HL-60 (cell line): Measurements from ENCODE around the gene DECR2.

Experiments
- TF ChIP-seq, protein P1 (sequence below): IDR thresholded peaks from one replicate; pipeline ENCODE4 v1.5.1; 2011; ENCODE audit warnings: low read length, control low read depth, inconsistent platforms; ENCODE audit not compliant: insufficient read depth
- TF ChIP-seq, protein P2 (sequence below): IDR thresholded peaks from 2 replicates; pipeline ENCODE4 v1.6.1; 2012; ENCODE audit warnings: low read depth; ENCODE audit not compliant: insufficient replicate concordance

DNA sequence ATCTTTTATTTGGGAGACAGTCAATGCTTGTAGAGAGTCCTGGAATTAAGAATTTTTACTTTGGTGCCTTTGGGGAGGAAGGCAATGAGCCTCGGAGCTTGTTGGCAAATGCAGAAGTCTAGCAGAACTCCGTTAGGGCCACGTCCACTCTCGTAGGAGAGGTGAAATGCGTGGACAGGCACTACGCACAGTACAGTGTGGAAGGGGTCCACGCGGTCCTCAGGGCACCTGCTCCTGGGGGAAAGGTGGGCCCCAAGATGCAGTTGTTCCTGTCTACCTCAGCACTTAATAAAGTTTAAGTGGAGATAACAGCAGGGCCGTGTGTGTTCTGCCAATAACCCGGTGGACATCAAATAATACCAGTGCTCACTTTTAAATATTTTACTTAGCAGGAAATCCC, 25.6 kb downstream of the DECR2 start:
- TF ChIP-seq, protein P1, sequence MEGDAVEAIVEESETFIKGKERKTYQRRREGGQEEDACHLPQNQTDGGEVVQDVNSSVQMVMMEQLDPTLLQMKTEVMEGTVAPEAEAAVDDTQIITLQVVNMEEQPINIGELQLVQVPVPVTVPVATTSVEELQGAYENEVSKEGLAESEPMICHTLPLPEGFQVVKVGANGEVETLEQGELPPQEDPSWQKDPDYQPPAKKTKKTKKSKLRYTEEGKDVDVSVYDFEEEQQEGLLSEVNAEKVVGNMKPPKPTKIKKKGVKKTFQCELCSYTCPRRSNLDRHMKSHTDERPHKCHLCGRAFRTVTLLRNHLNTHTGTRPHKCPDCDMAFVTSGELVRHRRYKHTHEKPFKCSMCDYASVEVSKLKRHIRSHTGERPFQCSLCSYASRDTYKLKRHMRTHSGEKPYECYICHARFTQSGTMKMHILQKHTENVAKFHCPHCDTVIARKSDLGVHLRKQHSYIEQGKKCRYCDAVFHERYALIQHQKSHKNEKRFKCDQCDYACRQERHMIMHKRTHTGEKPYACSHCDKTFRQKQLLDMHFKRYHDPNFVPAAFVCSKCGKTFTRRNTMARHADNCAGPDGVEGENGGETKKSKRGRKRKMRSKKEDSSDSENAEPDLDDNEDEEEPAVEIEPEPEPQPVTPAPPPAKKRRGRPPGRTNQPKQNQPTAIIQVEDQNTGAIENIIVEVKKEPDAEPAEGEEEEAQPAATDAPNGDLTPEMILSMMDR = no peak
- TF ChIP-seq, protein P2, sequence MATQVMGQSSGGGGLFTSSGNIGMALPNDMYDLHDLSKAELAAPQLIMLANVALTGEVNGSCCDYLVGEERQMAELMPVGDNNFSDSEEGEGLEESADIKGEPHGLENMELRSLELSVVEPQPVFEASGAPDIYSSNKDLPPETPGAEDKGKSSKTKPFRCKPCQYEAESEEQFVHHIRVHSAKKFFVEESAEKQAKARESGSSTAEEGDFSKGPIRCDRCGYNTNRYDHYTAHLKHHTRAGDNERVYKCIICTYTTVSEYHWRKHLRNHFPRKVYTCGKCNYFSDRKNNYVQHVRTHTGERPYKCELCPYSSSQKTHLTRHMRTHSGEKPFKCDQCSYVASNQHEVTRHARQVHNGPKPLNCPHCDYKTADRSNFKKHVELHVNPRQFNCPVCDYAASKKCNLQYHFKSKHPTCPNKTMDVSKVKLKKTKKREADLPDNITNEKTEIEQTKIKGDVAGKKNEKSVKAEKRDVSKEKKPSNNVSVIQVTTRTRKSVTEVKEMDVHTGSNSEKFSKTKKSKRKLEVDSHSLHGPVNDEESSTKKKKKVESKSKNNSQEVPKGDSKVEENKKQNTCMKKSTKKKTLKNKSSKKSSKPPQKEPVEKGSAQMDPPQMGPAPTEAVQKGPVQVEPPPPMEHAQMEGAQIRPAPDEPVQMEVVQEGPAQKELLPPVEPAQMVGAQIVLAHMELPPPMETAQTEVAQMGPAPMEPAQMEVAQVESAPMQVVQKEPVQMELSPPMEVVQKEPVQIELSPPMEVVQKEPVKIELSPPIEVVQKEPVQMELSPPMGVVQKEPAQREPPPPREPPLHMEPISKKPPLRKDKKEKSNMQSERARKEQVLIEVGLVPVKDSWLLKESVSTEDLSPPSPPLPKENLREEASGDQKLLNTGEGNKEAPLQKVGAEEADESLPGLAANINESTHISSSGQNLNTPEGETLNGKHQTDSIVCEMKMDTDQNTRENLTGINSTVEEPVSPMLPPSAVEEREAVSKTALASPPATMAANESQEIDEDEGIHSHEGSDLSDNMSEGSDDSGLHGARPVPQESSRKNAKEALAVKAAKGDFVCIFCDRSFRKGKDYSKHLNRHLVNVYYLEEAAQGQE = no peak
